ENCODE data around the gene DYNC1I1.

Gene DYNC1I1

GRCh38 chr7:95976369-95977060, 204.2 kb downstream of the DYNC1I1 start:
- peak in 1 of 2 experiments; percentile 10 for DNase-seq

- DNase-seq = no peak
Measured at GRCh38 chr7:95977994-95978393, 205.6 kb downstream of the DYNC1I1 start.

GRCh38 chr7:95980167-95980566, 207.8 kb downstream of the DYNC1I1 start:
- DNase-seq = no peak

GRCh38 chr7:95980706-95981105, 208.4 kb downstream of the DYNC1I1 start:
- DNase-seq = no peak

- DNase-seq = no peak
Measured at GRCh38 chr7:95986178-95986764, 213.9 kb downstream of the DYNC1I1 start.

- no peak for DNase-seq
Measured at GRCh38 chr7:95989301-95989700, 216.9 kb downstream of the DYNC1I1 start.

- peak; percentile 12 to 14 for DNase-seq
Measured at GRCh38 chr7:95993380-95993779, 221.0 kb downstream of the DYNC1I1 start.

- DNase-seq = no peak
Measured at GRCh38 chr7:95996174-95996573, 223.8 kb downstream of the DYNC1I1 start.

GRCh38 chr7:95996886-95997285, 224.5 kb downstream of the DYNC1I1 start:
- no peak for DNase-seq

- DNase-seq = no peak
Measured at GRCh38 chr7:95997632-95998031, 225.3 kb downstream of the DYNC1I1 start.

GRCh38 chr7:95999481-95999880, 227.1 kb downstream of the DYNC1I1 start:
- DNase-seq = no peak

GRCh38 chr7:96004578-96004977, 232.2 kb downstream of the DYNC1I1 start:
- DNase-seq = peak in 1 of 2 experiments; percentile 1

- no peak for DNase-seq
Measured at GRCh38 chr7:96005271-96005670, 232.9 kb downstream of the DYNC1I1 start.

- DNase-seq = no peak
Measured at GRCh38 chr7:96009148-96009547, 236.8 kb downstream of the DYNC1I1 start.

- DNase-seq = no peak
Measured at GRCh38 chr7:96013836-96014235, 241.5 kb downstream of the DYNC1I1 start.

- DNase-seq = no peak
Measured at GRCh38 chr7:96014617-96015016, 242.3 kb downstream of the DYNC1I1 start.

GRCh38 chr7:96016056-96016586, 243.8 kb downstream of the DYNC1I1 start:
- no peak for DNase-seq

- no peak for DNase-seq
Measured at GRCh38 chr7:96016735-96017134, 244.4 kb downstream of the DYNC1I1 start.

GRCh38 chr7:96017877-96018276, 245.5 kb downstream of the DYNC1I1 start:
- DNase-seq = peak; percentile 9 to 77

- no peak for DNase-seq
Measured at GRCh38 chr7:96021568-96021967, 249.2 kb downstream of the DYNC1I1 start.

GRCh38 chr7:96023387-96023786, 251.0 kb downstream of the DYNC1I1 start:
- no peak for DNase-seq

GRCh38 chr7:96026010-96026409, 253.7 kb downstream of the DYNC1I1 start:
- no peak for DNase-seq

GRCh38 chr7:96026611-96027010, 254.3 kb downstream of the DYNC1I1 start:
- DNase-seq = no peak

GRCh38 chr7:96028729-96029128, 256.4 kb downstream of the DYNC1I1 start:
- no peak for DNase-seq

All from NCI-H2081 (cell line).